NB4 (cell line): ENCODE data around the gene SERGEF.
A peak's percentile ranks its signal among the peaks of the same experiment; 100 is the strongest.

ENCODE experiments used
- DNase-seq: peaks from one replicate; pipeline ENCODE4 v3.0.0; 2010; ENCODE audit warnings: low read depth
- H3K4me3 ChIP-seq: one replicate; pipeline ENCODE4 v1.5.1; 2011; ENCODE audit warnings: mild to moderate bottlenecking, low read depth, low read length, moderate library complexity
- CTCF ChIP-seq: IDR thresholded peaks from one replicate; pipeline ENCODE4 v1.5.1; 2012; ENCODE audit warnings: low read depth, low read length
- MYC ChIP-seq: IDR thresholded peaks from 2 replicates; pipeline ENCODE4 v1.6.1; 2011; ENCODE audit warnings: low read depth, low read length
- POLR2A ChIP-seq: IDR thresholded peaks from 2 replicates; pipeline ENCODE4 v1.6.1; 2011; ENCODE audit warnings: mild to moderate bottlenecking; ENCODE audit not compliant: insufficient read length; ENCODE audit errors: extremely low read depth
- TF ChIP-seq, protein P1 (sequence below): IDR thresholded peaks from 2 replicates; pipeline ENCODE4 v1.6.1; 2011; ENCODE audit warnings: low read depth, low read length

The SERGEF gene

GRCh38 chr11:17839450-17839849 is 173.4 kb downstream of the SERGEF start:
- no peak overlapping the region for H3K4me3 ChIP-seq
- no peak for DNase-seq
- TF ChIP-seq, protein P1, sequence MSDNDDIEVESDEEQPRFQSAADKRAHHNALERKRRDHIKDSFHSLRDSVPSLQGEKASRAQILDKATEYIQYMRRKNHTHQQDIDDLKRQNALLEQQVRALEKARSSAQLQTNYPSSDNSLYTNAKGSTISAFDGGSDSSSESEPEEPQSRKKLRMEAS = no peak
- TF ChIP-seq POLR2A = no peak
- TF ChIP-seq CTCF = no peak

DNA sequence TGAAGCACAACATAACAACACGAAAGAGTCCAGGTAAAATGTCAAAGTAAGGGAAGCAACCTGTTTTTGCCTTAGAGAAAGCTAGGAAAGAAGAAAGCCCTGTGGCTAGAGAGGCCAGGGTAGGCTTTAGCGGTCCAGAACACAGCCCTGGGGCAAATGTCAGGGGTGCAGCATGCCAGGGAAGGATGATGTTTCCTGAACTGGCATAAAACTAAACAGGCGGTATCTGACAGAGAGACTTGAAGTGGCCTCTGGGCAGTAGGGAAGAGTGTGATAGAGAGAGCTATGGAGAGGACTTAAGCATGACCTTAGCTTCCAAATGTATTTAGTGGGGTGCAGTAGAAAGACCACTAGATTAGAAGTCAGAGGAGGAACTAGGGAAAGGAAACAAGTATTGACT is 174.7 kb downstream of the SERGEF start:
- no peak overlapping the region for H3K4me3 ChIP-seq
- TF ChIP-seq, protein P1 = no peak
- TF ChIP-seq MYC (no peak), POLR2A (no peak), CTCF (no peak)
- DNase-seq = no peak

- no peak overlapping the region for H3K4me3 ChIP-seq
- no peak for TF ChIP-seq POLR2A
- no peak for TF ChIP-seq MYC
- TF ChIP-seq, protein P1 = no peak
- TF ChIP-seq CTCF = no peak
- DNase-seq = peak; percentile 14
Measured at GRCh38 chr11:17831883-17832282, 181.0 kb downstream of the SERGEF start.

DNA sequence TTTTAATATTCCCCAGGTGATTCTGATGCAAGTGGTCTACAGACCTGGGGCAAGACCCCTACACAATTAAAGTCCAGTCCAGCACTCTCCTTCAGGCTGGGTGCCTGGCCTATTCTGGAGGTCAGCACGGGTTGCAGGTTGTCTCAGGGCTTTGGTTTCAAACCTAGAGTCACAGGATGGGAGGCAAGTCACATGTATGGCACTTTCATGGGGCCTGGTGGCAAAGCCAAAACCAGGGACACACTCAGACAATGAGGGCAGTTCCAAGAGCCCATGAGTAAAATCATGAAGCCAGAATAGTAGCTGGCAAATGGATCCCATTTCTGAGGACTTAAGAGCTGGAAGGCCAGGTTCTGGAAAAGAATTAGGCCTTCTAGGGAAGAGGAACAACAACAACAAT is 181.6 kb downstream of the SERGEF start:
- H3K4me3 ChIP-seq = no peak overlapping the region
- TF ChIP-seq POLR2A (no peak), MYC (no peak), CTCF (no peak)
- TF ChIP-seq, protein P1 = no peak
- no peak for DNase-seq

- H3K4me3 ChIP-seq = no peak overlapping the region
- no peak for TF ChIP-seq POLR2A
- no peak for TF ChIP-seq CTCF
- no peak for TF ChIP-seq MYC
- TF ChIP-seq, protein P1 = no peak
- DNase-seq = no peak
Measured at GRCh38 chr11:17828311-17828751, 184.5 kb downstream of the SERGEF start.

DNA sequence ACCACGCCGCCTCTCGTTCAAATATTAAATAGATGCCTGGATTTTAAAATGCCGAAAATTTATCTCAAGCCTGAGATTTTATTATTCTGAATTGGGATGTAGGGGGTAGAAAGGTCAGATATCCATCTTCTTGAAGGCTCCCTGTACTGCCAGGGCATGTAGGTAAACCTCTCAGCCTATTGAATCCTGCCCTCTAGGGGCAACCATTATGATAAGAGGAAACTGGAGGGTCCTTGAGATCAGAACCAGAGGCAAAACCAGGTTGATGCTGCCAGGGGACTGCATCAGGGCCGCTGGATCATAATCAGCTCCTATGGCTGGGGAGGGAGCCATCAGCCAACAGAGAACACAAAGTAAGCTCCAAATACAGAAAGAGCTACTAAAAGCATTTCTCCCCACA is 185.8 kb downstream of the SERGEF start:
- TF ChIP-seq CTCF (peak; percentile 8), POLR2A (no peak), MYC (no peak)
- TF ChIP-seq, protein P1 = no peak
- H3K4me3 ChIP-seq = no peak overlapping the region
- DNase-seq = peak; percentile 7
